Activated CD4-positive, alpha-beta memory T cell treated with anti-CD3 and anti-CD28 coated beads for 36 hours (primary cell): Measurements from ENCODE around the gene KATNBL1. TPM values are rescaled to one million over a fixed set of nuclear protein-coding genes. Genes with fewer than 3 reads are reported as not detected.
"Not testable (repeated sequence)": the region's sequence is repeated elsewhere in the genome, so short reads cannot be mapped to it uniquely, and the experiment has no call there.

Experiments
- CTCF ChIA-PET: fragments of 350-600 bp; sonication (Branson Sonifier 250); formaldehyde crosslinking; loops from one replicate; lab custom pipeline; 2021; ENCODE audit warnings: antibody characterized with exemption, inconsistent platforms; lab: Charles Lee
- POLR2A ChIA-PET: fragments of 350-600 bp; sonication (Branson Sonifier 250); formaldehyde crosslinking; loops from one replicate; lab custom pipeline; 2021; ENCODE audit warnings: antibody characterized with exemption; lab: Charles Lee
- DNase-seq: peaks from one replicate; pipeline ENCODE4 v3.0.0-alpha.2; 2020
- H3K27ac Mint-ChIP-seq: one replicate; pipeline ENCODE4 v1.8.0; 2021; ENCODE audit warnings: mixed read lengths
- H3K27me3 Mint-ChIP-seq: one replicate; pipeline ENCODE4 v1.8.0; 2021; ENCODE audit warnings: mixed read lengths
- H3K36me3 Mint-ChIP-seq: one replicate; pipeline ENCODE4 v1.8.0; 2021; ENCODE audit warnings: mixed read lengths
- H3K4me1 Mint-ChIP-seq: one replicate; pipeline ENCODE4 v1.8.0; 2021; ENCODE audit warnings: low read depth, mixed read lengths
- H3K4me3 Mint-ChIP-seq: one replicate; pipeline ENCODE4 v1.8.0; 2021; ENCODE audit warnings: mild to moderate bottlenecking, mixed read lengths
- H3K9me3 Mint-ChIP-seq: one replicate; pipeline ENCODE4 v1.8.0; 2021; ENCODE audit warnings: mixed read lengths
- intact Hi-C: fragments of 100-400 bp; cut with micrococcal nuclease; formaldehyde crosslinking; loops from one replicate; pipeline ENCODE4 v1.15.1; 2023
- total RNA-seq, 2 experiments: library from RNA; stranded (reverse); gene quantifications; one replicate each; pipeline ENCODE4 v1.2.3, GENCODE V29; 2021

The KATNBL1 gene
- total RNA-seq, 2 experiments from 2014 or later: 44.7 to 56.7 TPM

DNA sequence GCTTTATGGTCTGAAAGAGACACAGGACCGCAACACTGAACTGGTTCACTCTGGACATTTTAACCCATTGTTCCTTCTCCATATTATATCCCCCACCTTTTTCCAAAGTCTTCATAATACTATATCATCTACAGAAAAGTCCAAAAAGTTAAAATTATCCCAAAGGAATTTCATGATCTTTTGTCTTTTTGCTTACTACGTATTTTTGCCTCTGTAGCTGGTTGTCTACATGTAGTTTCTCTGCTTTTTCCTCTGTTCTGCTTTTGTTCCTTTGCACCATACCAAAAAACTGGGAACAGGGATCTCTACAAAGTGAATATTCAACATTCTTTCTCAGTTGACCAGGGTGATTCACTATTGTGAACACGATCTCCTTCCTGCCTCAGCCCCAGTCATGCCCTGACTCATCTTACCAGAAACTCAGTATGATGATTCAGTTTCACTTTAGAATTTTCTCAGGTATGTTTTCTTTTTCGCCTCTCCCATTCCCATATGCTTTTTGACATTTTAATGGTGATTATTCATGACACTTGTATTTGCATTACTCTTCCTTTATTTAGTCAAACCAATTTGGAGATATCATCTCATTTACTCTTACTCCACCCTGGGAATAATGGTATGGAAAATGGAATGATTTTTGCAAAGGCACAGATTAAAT lies 29.4 kb upstream of the KATNBL1 start:
- no peaks in the 10 kb centered on the region for H3K27me3 Mint-ChIP-seq
- CTCF ChIA-PET: interaction anchor here (1.0 to 4.1 kb wide), 2 partner anchors 128 to 130 kb away, joined by 3 to 45 read pairs; partner anchors contain the start of gene LPCAT4
- POLR2A ChIA-PET: no interaction called here
- H3K36me3 Mint-ChIP-seq: peaks cover 17% of the 10 kb centered on the region
- peak; percentile 68 for DNase-seq
- peak overlapping the region; percentile 92 for H3K27ac Mint-ChIP-seq
- H3K4me3 Mint-ChIP-seq: peak overlapping the region; percentile 52
- intact Hi-C loops: loop anchor here (1.0 kb wide), 3 partner anchors 14 to 349 kb away; partner anchors contain the start of gene EMC4
- no peaks in the 10 kb centered on the region for H3K9me3 Mint-ChIP-seq
- peaks cover 38% of the 10 kb centered on the region for H3K4me1 Mint-ChIP-seq

DNA sequence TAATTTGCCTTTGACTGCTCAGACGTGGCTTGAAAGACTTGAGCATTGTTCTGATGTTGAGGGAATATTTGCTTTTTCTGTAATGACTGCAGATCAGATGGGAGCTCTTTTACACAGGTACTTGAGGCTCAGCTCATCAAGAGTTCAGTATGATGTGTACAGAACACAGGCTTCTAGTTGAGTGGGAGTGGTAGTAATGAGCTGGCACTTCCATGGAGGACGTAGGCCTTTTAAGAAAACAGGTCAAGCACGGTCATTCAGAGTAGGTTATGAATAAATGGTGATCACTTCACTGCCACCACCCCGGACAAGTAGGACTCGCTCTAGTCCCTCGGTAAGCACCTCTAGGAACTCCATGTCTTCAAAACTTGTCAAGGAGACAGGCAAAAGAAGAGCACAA lies 23.7 kb upstream of the KATNBL1 start:
- ChIA-PET CTCF (interaction anchor here (0.9 to 2.4 kb wide), 5 partner anchors 8 to 133 kb away, joined by 4 to 8 read pairs (median 5); partner anchors contain the start of genes EMC4, KATNBL1, LPCAT4 and NOP10), POLR2A (interaction anchor here (0.5 kb wide), 1 partner anchor 87 kb away, joined by 3 read pairs; no protein-coding TSS in a partner anchor)
- Mint-ChIP-seq H3K9me3 (no peaks in the 10 kb centered on the region), H3K36me3 (peaks cover 21% of the 10 kb centered on the region), H3K4me3 (no peak overlapping the region), H3K4me1 (peaks cover 14% of the 10 kb centered on the region), H3K27me3 (no peaks in the 10 kb centered on the region), H3K27ac (peak overlapping the region; percentile 79)
- intact Hi-C loops: no loop called here
- DNase-seq: peak; percentile 26

DNA sequence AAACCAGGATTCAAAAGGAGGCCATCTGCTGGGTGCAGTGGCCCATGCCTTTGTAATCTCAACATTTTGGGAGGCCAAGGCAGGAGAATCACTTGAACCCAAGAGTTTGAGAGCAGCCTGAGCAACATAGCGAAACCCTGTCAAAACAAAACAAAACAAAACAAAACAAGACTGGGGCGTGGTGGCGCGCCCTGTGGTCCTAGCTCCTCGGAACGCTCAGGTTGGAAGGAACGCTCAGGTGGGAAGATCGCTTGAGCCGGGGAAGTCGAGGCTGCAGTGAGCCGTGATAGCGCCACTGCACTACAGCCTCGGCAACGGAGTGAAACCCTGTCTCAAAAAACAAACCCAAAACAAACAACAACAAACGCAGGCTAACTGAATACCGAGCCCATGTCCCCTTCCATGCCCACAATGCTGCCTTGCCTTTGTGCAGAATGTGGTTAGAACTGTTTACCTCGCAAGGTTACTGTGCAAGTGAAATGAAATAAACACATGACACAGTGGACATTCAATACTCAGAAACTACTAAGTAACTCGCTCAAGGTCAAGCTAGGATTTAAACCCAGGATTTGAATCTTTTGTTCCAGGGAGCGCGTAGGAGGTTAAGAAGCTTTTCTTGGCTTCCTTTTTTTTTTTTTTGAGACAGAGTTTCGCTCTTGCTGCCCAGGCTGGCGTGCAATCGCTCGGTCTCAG lies 14.2 kb upstream of the KATNBL1 start:
- H3K4me3 Mint-ChIP-seq: peak overlapping the region; percentile 98
- H3K36me3 Mint-ChIP-seq: peaks cover 22% of the 10 kb centered on the region
- peaks cover 2% of the 10 kb centered on the region for H3K9me3 Mint-ChIP-seq
- POLR2A ChIA-PET: interaction anchor here (0.6 to 2.2 kb wide), 4 partner anchors 34 to 143 kb away, joined by 3 to 15 read pairs (median 3); partner anchors contain the start of gene LPCAT4
- H3K27me3 Mint-ChIP-seq: peaks cover 2% of the 10 kb centered on the region
- H3K4me1 Mint-ChIP-seq: peaks cover 27% of the 10 kb centered on the region
- intact Hi-C loops: loop anchor here (1.0 to 2.0 kb wide), 4 partner anchors 14 to 763 kb away; partner anchors contain the start of genes EMC7, KATNBL1 and LPCAT4
- peak overlapping the region; percentile 98 for H3K27ac Mint-ChIP-seq
- no peak for DNase-seq
- CTCF ChIA-PET: interaction anchor here (0.6 to 2.0 kb wide), 5 partner anchors 9 to 745 kb away, joined by 3 to 6 read pairs (median 4); partner anchors contain the start of genes AQR, KATNBL1 and LPCAT4

DNA sequence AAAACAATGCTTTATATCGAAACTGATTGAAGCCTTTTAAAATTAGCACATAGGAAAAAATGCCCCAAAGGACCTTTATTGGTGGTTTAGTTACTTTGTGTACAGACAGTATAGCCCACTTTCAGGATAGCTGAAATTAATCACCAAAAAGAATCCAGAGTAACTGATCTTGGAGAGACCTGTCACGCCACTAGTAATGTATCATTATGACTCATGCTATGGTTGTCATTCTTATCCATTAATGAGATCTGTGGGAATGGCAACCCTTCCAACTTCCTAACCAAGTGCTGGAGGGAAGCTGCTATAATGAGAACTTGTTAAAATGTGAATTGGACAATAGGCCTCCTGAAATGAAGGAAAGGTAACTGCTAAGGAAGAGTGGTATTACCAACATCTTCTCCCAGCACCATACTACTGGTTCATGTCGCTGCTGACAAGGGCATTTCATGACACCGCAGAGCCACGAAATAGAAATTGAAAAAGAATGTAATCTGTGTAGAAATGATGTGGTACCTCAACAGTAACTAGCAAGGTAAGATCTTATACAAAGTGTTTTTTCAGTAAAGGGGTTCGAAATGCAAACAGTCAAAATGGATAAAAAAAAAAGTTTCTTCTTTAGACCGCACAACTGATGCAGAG lies 7.8 kb upstream of the KATNBL1 start:
- POLR2A ChIA-PET: no interaction called here
- H3K4me1 Mint-ChIP-seq: no peaks in the 10 kb centered on the region
- H3K4me3 Mint-ChIP-seq: no peak overlapping the region
- H3K27ac Mint-ChIP-seq: no peak overlapping the region
- no peaks in the 10 kb centered on the region for H3K36me3 Mint-ChIP-seq
- intact Hi-C loops: no loop called here
- no peaks in the 10 kb centered on the region for H3K27me3 Mint-ChIP-seq
- H3K9me3 Mint-ChIP-seq: no peaks in the 10 kb centered on the region
- CTCF ChIA-PET: interaction anchor here (1.3 to 1.5 kb wide), 2 partner anchors 8 to 155 kb away, joined by 3 to 7 read pairs; partner anchors contain the start of gene KATNBL1
- no peak for DNase-seq

DNA sequence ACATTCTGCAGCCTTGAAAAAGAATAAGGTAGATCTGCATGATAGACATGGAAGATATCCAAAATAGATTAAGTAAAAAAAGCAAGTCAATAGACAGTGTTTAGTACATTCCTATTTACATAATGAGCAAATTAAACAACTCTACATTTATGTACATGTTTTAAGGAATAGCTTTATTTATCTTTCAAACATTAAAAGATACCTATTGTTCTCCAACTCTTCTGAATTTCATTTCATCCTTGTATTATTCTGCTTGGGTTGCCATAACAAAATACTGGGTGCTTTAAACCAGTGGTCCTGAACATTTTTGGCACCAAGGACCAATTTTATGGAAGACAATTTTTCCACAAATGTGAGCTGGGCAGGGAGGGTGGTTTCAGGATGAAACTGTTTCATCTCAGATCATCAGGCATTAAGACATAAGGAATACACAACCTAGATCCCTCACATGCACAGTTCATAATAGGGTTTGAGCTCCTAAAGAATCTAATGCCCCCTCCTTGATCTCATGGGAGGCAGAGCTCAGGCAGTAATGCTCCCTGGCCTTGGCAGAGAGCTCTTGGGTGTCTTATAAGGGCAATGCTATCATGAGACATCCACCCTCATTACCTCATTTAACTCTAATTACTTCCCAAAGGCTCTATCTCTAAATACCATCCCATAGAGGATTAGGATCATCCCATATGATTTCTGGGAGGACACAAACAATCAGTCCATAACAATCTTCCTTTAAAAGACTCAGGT lies 6.8 kb upstream of the KATNBL1 start:
- Mint-ChIP-seq H3K4me1 (no peaks in the 10 kb centered on the region), H3K27me3 (no peaks in the 10 kb centered on the region), H3K4me3 (no peak overlapping the region), H3K27ac (no peak overlapping the region), H3K36me3 (no peaks in the 10 kb centered on the region), H3K9me3 (no peaks in the 10 kb centered on the region)
- intact Hi-C loops: no loop called here
- ChIA-PET CTCF (interaction anchor here (1.1 kb wide), 1 partner anchor 159 kb away, joined by 3 read pairs; no protein-coding TSS in a partner anchor), POLR2A (no interaction called here)
- DNase-seq: no peak

DNA sequence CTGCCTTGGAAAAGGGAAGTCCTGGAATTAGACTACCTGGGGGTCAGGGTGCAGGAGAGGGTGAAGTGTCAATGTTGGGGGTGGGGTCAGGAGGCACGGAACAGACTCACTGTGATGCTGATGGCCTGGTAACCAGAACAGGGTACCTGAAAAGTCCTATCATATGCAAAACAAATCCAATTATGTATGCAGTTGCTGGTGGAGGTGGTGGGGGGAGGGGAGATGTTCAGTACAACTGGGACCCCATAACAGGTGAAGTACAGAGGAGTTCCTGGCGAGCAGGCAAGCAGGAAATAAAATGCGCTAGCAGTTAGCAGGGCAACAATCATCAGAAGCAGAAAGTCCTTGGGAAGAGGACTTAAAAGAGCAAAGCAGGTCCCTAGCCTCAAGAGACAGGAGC lies 4.2 kb upstream of the KATNBL1 start:
- no peaks in the 10 kb centered on the region for H3K36me3 Mint-ChIP-seq
- no peaks in the 10 kb centered on the region for H3K27me3 Mint-ChIP-seq
- POLR2A ChIA-PET: no interaction called here
- CTCF ChIA-PET: interaction anchor here (6.5 kb wide), 1 partner anchor 105 kb away, joined by 98 read pairs; no protein-coding TSS in a partner anchor
- DNase-seq: no peak
- H3K4me3 Mint-ChIP-seq: no peak overlapping the region
- no peak overlapping the region for H3K27ac Mint-ChIP-seq
- peaks cover 2% of the 10 kb centered on the region for H3K4me1 Mint-ChIP-seq
- H3K9me3 Mint-ChIP-seq: no peaks in the 10 kb centered on the region
- intact Hi-C loops: no loop called here

DNA sequence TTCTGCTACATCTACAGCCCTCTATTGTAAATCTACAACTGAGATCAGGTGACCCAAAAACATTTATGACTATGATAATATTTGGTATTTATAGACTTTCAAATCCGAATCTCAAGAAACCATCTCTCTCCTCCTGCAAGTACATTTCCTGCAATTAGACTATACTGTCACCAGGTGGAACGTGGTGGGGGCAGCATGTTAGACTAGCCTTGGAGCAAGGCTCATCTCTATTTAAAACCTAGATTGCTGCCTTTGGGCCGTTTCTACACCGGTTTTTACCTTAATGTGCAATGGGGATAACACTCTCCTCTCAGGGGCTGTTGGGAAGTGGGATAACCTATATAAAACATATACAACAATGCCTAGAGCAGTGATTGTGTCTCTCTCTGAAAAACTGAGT lies 3.8 kb upstream of the KATNBL1 start:
- H3K9me3 Mint-ChIP-seq: no peaks in the 10 kb centered on the region
- H3K4me3 Mint-ChIP-seq: no peak overlapping the region
- no peaks in the 10 kb centered on the region for H3K36me3 Mint-ChIP-seq
- POLR2A ChIA-PET: no interaction called here
- peaks cover 5% of the 10 kb centered on the region for H3K4me1 Mint-ChIP-seq
- intact Hi-C loops: no loop called here
- no peaks in the 10 kb centered on the region for H3K27me3 Mint-ChIP-seq
- CTCF ChIA-PET: interaction anchor here (6.5 kb wide), 1 partner anchor 104 kb away, joined by 98 read pairs; no protein-coding TSS in a partner anchor
- no peak for DNase-seq
- H3K27ac Mint-ChIP-seq: no peak overlapping the region

DNA sequence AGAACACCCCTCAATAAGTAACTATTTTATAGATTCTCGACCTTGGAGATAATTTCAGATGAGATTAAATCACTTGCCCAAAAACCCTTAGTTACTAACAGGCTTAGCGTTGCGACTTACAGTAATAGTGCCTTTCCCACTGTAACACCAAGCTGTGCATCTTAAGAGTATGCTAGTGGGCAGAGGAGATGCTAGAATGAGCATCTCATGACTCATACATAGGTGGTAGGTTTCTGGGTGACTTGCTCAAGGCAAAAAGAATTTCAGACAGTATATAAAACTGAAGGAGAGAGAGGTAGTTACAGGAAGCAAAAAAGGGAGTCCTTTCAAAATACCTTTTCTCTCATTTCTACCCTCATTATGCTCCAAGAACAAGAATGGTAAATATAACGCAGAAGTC lies 3.9 kb downstream of the KATNBL1 start:
- CTCF ChIA-PET: interaction anchor here (1.5 kb wide), 1 partner anchor 145 kb away, joined by 3 read pairs; no protein-coding TSS in a partner anchor
- H3K4me1 Mint-ChIP-seq: peaks cover 36% of the 10 kb centered on the region
- H3K27me3 Mint-ChIP-seq: no peaks in the 10 kb centered on the region
- no peak for DNase-seq
- no peaks in the 10 kb centered on the region for H3K9me3 Mint-ChIP-seq
- H3K4me3 Mint-ChIP-seq: no peak overlapping the region
- peak overlapping the region; percentile 34 for H3K27ac Mint-ChIP-seq
- intact Hi-C loops: loop anchor here (10.0 kb wide), 1 partner anchor 51 kb away; no protein-coding TSS in a partner anchor
- peaks cover 13% of the 10 kb centered on the region for H3K36me3 Mint-ChIP-seq
- POLR2A ChIA-PET: interaction anchor here (0.7 kb wide), 1 partner anchor 679 kb away, joined by 3 read pairs; no protein-coding TSS in a partner anchor

DNA sequence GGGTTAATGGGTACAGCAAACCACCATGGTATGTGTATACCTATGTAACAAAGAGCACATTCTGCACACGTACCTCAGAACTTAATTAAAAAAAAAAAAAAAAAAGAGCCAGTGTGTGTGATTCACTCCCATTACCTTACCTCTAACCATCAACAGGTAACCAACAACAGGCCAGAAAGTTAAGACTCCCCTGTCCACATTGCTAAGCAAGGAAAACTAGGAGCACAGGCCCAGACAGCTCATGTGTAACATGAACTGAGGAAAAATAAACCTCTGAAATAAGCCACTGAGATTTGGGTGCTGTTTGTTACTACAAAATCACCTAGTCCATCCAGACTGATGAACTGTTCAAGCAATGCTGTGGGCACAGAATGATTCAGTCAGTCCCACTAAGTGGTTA lies 6.0 kb downstream of the KATNBL1 start:
- H3K4me1 Mint-ChIP-seq: peaks cover 34% of the 10 kb centered on the region
- DNase-seq: no peak
- ChIA-PET POLR2A (no interaction called here), CTCF (no interaction called here)
- H3K36me3 Mint-ChIP-seq: peaks cover 23% of the 10 kb centered on the region
- no peaks in the 10 kb centered on the region for H3K9me3 Mint-ChIP-seq
- no peak overlapping the region for H3K27ac Mint-ChIP-seq
- H3K4me3 Mint-ChIP-seq: no peak overlapping the region
- intact Hi-C loops: loop anchor here (10.0 kb wide), 1 partner anchor 49 kb away; no protein-coding TSS in a partner anchor
- H3K27me3 Mint-ChIP-seq: no peaks in the 10 kb centered on the region

DNA sequence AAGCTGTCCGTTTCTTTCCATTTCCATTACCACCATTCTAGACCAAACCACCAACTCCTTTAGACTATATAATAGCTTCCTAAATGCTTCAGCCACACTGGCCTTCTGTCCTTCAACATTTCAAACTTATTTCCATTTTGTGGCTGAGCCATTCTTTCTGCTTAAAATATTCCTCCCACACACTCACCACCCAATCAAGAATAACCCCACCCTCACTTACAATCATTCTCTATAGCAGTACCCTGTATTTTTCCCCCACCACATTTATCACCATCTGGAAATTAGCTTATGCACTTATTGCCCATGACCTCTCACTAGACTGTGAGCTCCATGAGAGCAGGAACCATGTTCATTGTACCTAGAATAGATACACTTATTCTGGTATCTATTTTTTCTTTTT lies 6.6 kb downstream of the KATNBL1 start:
- ChIA-PET CTCF (no interaction called here), POLR2A (no interaction called here)
- DNase-seq: no peak
- H3K4me1 Mint-ChIP-seq: peaks cover 29% of the 10 kb centered on the region
- H3K27me3 Mint-ChIP-seq: no peaks in the 10 kb centered on the region
- intact Hi-C loops: loop anchor here (10.0 kb wide), 1 partner anchor 49 kb away; no protein-coding TSS in a partner anchor
- H3K36me3 Mint-ChIP-seq: peaks cover 23% of the 10 kb centered on the region
- H3K4me3 Mint-ChIP-seq: no peak overlapping the region
- no peaks in the 10 kb centered on the region for H3K9me3 Mint-ChIP-seq
- no peak overlapping the region for H3K27ac Mint-ChIP-seq

DNA sequence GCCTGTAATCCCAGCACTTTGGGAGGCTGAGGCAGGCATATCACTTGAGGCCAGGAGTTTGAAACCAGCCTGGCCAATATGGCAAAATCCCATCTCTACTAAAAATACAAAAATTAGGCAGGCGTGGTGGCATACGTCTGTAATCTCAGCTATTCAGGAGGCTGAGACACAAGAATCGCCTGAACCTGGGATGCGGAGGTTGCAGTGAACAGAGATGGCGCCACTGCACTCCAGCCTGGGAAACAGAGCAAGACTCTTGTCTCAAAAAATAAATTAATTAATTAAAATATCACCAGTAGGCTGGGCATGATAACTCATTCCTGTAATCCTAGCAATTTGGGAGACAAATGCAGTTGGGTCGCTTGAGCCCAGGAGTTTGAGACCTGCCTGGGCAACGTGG lies 16.6 kb downstream of the KATNBL1 start:
- H3K9me3 Mint-ChIP-seq, H3K27ac Mint-ChIP-seq, H3K36me3 Mint-ChIP-seq, intact Hi-C loops, CTCF ChIA-PET, POLR2A ChIA-PET, H3K27me3 Mint-ChIP-seq, DNase-seq, H3K4me3 Mint-ChIP-seq, H3K4me1 Mint-ChIP-seq: not testable (repeated sequence)
